Measurements from ENCODE around the gene NUDT4. TPM values are rescaled to one million over a fixed set of nuclear protein-coding genes. Genes with fewer than 3 reads are reported as not detected.

Gene NUDT4
- polyA plus RNA-seq, 1 of the 3 experiments (the other 2 are of a cell fraction) = 19.8 TPM

- TF ChIP-seq, protein P1, sequence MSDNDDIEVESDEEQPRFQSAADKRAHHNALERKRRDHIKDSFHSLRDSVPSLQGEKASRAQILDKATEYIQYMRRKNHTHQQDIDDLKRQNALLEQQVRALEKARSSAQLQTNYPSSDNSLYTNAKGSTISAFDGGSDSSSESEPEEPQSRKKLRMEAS (IDR thresholded peaks at IDR 0.05; ENCODE audit: low read depth) = no peak
- no peak for TF ChIP-seq GATA2 (CRISPR knock-in tag; IDR thresholded peaks at IDR 0.05)
- TF ChIP-seq TCF12 (IDR thresholded peaks at IDR 0.05) = no peak
- TF ChIP-seq MXI1 (IDR thresholded peaks at IDR 0.05; ENCODE audit: low read depth, low read length) = no peak
- TF ChIP-seq PBX3 (IDR thresholded peaks at IDR 0.05) = no peak
- TF ChIP-seq FOXM1 (IDR thresholded peaks at IDR 0.05; ENCODE audit: low read depth) = no peak
- 99% methylated on average over 3 of the region's 3 CpGs for WGBS (ENCODE audit: low lambda C conversion rate)
- Histone ChIP-seq H3K9me3 (no peaks in the 10 kb centered on the region), H3K9me2 (no peaks in the 10 kb centered on the region), H2AFZ (ENCODE audit: low read depth) (no peak overlapping the region), H3K27me3 (ENCODE audit: insufficient read depth) (no peaks in the 10 kb centered on the region), H3K4me3 (ENCODE audit: low read depth in 2 of 2, low read length in 1 of 2) (no peak overlapping the region), H3K4me2 (no peak overlapping the region), H3K27ac (ENCODE audit: low read depth in 2 of 2, low read length in 1 of 2) (no peak overlapping the region), H3K4me1 (ENCODE audit: control insufficient read depth in 1 of 2, insufficient read depth in 2 of 2, low read depth in 1 of 2, low read length in 1 of 2) (no peaks in the 10 kb centered on the region), H3K79me2 (ENCODE audit: insufficient read depth) (no peaks in the 10 kb centered on the region), H3F3A (replicated peaks; ENCODE audit: insufficient read depth) (no peaks in the 10 kb centered on the region), H3K36me3 (replicated peaks in 1 of 2; ENCODE audit: control insufficient read depth in 1 of 2, insufficient read depth in 2 of 2, low read length in 1 of 2) (no peaks in the 10 kb centered on the region), H3K9ac (no peak overlapping the region), H4K20me1 (ENCODE audit: insufficient read depth) (no peaks in the 10 kb centered on the region)
- DNase-seq = no peak
- POLR2A ChIA-PET = no interaction called here
- CTCF ChIA-PET = no interaction called here
These were observed 9.0 kb upstream of the NUDT4 start for GRCh38 chr12:93368766-93369165.

- Histone ChIP-seq H3K9me3 (no peaks in the 10 kb centered on the region), H3K27me3 (ENCODE audit: insufficient read depth) (no peaks in the 10 kb centered on the region), H3K4me2 (no peak overlapping the region), H3K4me1 (ENCODE audit: control insufficient read depth in 1 of 2, insufficient read depth in 2 of 2, low read depth in 1 of 2, low read length in 1 of 2) (0 out of 4 replicates have a peak, but pooled peaks cover 0 to 5% of the 10 kb centered on the region in 2 experiments), H3K27ac (ENCODE audit: low read depth in 2 of 2, low read length in 1 of 2) (no peak overlapping the region), H3K9me2 (no peaks in the 10 kb centered on the region), H3K9ac (no peak overlapping the region), H4K20me1 (ENCODE audit: insufficient read depth) (no peaks in the 10 kb centered on the region), H3K79me2 (ENCODE audit: insufficient read depth) (no peaks in the 10 kb centered on the region), H3F3A (replicated peaks; ENCODE audit: insufficient read depth) (no peaks in the 10 kb centered on the region), H3K4me3 (ENCODE audit: low read depth in 2 of 2, low read length in 1 of 2) (no peak overlapping the region), H3K36me3 (replicated peaks in 1 of 2; ENCODE audit: control insufficient read depth in 1 of 2, insufficient read depth in 2 of 2, low read length in 1 of 2) (no peaks in the 10 kb centered on the region), H2AFZ (ENCODE audit: low read depth) (no peak overlapping the region)
- no peak for DNase-seq
- TF ChIP-seq TCF12 (IDR thresholded peaks at IDR 0.05) (no peak), TEAD4 (IDR thresholded peaks at IDR 0.05; ENCODE audit: borderline replicate concordance, insufficient read depth) (no peak), TAF1 (IDR thresholded peaks at IDR 0.05; ENCODE audit: borderline replicate concordance, low read depth, low read length) (no peak), FOXM1 (IDR thresholded peaks at IDR 0.05; ENCODE audit: low read depth) (no peak), EP300 (IDR thresholded peaks at IDR 0.05; ENCODE audit: borderline replicate concordance in 1 of 2, low read depth in 1 of 2, low read length in 1 of 2) (no peak), RAD21 (IDR thresholded peaks at IDR 0.05; ENCODE audit: low read length) (no peak), RFX5 (IDR thresholded peaks at IDR 0.05; ENCODE audit: low read length) (no peak), GATA2 (CRISPR knock-in tag; IDR thresholded peaks at IDR 0.05) (no peak), RXRA (IDR thresholded peaks at IDR 0.05; ENCODE audit: borderline replicate concordance, low read depth) (no peak), POLR2AphosphoS5 (IDR thresholded peaks at IDR 0.05; ENCODE audit: low read depth, low read length) (no peak), USF2 (IDR thresholded peaks at IDR 0.05; ENCODE audit: borderline replicate concordance, low read depth, low read length) (no peak), RCOR1 (IDR thresholded peaks at IDR 0.05; ENCODE audit: low read length) (no peak)
- TF ChIP-seq, protein P2, sequence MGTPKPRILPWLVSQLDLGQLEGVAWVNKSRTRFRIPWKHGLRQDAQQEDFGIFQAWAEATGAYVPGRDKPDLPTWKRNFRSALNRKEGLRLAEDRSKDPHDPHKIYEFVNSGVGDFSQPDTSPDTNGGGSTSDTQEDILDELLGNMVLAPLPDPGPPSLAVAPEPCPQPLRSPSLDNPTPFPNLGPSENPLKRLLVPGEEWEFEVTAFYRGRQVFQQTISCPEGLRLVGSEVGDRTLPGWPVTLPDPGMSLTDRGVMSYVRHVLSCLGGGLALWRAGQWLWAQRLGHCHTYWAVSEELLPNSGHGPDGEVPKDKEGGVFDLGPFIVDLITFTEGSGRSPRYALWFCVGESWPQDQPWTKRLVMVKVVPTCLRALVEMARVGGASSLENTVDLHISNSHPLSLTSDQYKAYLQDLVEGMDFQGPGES (IDR thresholded peaks at IDR 0.05; ENCODE audit: low read depth, low read length) = no peak
- TF ChIP-seq, protein P3, sequence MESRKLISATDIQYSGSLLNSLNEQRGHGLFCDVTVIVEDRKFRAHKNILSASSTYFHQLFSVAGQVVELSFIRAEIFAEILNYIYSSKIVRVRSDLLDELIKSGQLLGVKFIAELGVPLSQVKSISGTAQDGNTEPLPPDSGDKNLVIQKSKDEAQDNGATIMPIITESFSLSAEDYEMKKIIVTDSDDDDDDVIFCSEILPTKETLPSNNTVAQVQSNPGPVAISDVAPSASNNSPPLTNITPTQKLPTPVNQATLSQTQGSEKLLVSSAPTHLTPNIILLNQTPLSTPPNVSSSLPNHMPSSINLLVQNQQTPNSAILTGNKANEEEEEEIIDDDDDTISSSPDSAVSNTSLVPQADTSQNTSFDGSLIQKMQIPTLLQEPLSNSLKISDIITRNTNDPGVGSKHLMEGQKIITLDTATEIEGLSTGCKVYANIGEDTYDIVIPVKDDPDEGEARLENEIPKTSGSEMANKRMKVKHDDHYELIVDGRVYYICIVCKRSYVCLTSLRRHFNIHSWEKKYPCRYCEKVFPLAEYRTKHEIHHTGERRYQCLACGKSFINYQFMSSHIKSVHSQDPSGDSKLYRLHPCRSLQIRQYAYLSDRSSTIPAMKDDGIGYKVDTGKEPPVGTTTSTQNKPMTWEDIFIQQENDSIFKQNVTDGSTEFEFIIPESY (IDR thresholded peaks at IDR 0.05; ENCODE audit: borderline replicate concordance, low read depth) = no peak
- TF ChIP-seq, protein P4, sequence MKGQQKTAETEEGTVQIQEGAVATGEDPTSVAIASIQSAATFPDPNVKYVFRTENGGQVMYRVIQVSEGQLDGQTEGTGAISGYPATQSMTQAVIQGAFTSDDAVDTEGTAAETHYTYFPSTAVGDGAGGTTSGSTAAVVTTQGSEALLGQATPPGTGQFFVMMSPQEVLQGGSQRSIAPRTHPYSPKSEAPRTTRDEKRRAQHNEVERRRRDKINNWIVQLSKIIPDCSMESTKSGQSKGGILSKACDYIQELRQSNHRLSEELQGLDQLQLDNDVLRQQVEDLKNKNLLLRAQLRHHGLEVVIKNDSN (IDR thresholded peaks at IDR 0.05; ENCODE audit: borderline replicate concordance, low read depth) = no peak
- ChIA-PET POLR2A (no interaction called here), CTCF (interaction anchor here (0.6 kb wide), 1 partner anchor 12 kb away, joined by 3 read pairs; no protein-coding TSS in a partner anchor)
These were observed 8.2 kb upstream of the NUDT4 start for GRCh38 chr12:93369505-93369904.

Measured in SK-N-SH (cell line).